A673 (cell line): ENCODE results near the gene KRT74.

Source experiments
- EZH2 ChIP-seq: fragments of 200-600 bp; sonication (generic); IDR thresholded peaks from 2 replicates; pipeline ENCODE4 v1.6.1; 2017; ENCODE audit warnings: borderline replicate concordance, low read depth, mild to moderate bottlenecking, mixed read lengths, antibody characterized with exemption, low read length; ENCODE audit not compliant: poor library complexity, severe bottlenecking
- TF ChIP-seq, protein P1 (sequence below): fragments of 300-800, 200-600 bp; sonication (generic); conservative IDR thresholded peaks from 2 replicates; pipeline ENCODE4 v1.5.1; 2017; ENCODE audit warnings: low read depth, mild to moderate bottlenecking, antibody characterized with exemption, low read length, moderate library complexity, mixed read lengths

DNA sequence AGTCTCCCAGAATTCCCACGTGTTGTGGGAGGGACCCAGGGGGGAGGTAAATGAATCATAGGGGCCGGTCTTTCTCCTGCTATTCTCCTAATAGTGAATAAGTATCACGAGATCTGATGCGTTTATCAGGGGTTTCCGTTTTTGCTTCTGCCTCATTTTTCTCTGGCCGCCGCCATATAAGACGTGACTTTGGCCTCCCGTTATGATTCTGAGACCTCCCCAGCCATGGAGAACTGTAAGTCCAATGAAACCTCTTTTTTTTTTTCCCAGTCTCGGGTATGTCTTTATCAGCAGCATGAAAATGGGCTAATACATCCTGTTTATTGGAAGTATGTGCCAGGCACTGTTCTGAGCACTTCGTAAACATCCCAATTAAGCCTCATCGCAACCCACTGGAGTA lies 26.8 kb upstream of the KRT74 start:
- TF ChIP-seq, protein P1, sequence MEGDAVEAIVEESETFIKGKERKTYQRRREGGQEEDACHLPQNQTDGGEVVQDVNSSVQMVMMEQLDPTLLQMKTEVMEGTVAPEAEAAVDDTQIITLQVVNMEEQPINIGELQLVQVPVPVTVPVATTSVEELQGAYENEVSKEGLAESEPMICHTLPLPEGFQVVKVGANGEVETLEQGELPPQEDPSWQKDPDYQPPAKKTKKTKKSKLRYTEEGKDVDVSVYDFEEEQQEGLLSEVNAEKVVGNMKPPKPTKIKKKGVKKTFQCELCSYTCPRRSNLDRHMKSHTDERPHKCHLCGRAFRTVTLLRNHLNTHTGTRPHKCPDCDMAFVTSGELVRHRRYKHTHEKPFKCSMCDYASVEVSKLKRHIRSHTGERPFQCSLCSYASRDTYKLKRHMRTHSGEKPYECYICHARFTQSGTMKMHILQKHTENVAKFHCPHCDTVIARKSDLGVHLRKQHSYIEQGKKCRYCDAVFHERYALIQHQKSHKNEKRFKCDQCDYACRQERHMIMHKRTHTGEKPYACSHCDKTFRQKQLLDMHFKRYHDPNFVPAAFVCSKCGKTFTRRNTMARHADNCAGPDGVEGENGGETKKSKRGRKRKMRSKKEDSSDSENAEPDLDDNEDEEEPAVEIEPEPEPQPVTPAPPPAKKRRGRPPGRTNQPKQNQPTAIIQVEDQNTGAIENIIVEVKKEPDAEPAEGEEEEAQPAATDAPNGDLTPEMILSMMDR, result no peak
- TF ChIP-seq EZH2, result no peak
